GM18907 (cell line): ENCODE measurements around the gene TSPEAR.
"Not testable (repeated sequence)": the region's sequence is repeated elsewhere in the genome, so short reads cannot be mapped to it uniquely, and the experiment has no call there.

Experiments
- ATAC-seq: cut with Tn5 transposase; IDR thresholded peaks from one replicate; pipeline ENCODE4 v1.9.1; 2021; ENCODE audit warnings: mild to moderate bottlenecking, moderate library complexity; ENCODE audit not compliant: unreplicated experiment

Gene TSPEAR

DNA sequence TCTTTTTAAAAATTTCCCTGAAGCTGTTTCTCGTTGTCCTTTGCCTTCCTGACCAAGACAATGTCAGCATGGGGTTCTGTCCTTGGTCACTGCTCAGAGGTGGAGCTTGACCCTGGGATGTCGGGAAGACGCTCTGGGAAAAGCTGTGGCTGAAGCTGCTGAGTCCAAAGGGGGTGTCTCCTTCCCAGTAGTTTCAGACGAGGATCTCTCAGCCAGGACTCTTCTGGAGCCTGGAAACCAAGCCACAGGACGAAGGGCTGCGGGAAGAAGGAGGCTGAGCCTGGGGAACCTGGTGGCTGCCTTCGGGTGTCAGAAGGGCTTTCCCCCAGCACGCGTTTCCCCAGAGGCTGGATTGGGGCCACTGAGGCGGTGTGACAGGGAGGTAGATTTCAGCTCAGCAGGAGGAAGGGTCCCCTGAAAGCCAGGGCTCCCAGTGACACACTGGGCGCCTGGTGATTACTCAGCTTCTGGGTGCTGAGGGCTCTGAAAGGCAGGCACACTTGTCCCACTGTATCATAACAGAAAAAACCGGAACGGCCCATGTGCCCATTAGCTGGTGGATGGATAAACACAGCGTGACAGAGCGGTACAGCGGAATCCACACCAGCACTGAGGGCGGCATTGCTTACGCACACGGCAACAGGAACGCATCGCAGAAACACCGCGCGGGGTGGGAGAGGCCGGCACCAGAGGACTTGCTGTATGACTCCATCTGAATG, 24.4 kb downstream of the TSPEAR start:
- ATAC-seq: no peak

DNA sequence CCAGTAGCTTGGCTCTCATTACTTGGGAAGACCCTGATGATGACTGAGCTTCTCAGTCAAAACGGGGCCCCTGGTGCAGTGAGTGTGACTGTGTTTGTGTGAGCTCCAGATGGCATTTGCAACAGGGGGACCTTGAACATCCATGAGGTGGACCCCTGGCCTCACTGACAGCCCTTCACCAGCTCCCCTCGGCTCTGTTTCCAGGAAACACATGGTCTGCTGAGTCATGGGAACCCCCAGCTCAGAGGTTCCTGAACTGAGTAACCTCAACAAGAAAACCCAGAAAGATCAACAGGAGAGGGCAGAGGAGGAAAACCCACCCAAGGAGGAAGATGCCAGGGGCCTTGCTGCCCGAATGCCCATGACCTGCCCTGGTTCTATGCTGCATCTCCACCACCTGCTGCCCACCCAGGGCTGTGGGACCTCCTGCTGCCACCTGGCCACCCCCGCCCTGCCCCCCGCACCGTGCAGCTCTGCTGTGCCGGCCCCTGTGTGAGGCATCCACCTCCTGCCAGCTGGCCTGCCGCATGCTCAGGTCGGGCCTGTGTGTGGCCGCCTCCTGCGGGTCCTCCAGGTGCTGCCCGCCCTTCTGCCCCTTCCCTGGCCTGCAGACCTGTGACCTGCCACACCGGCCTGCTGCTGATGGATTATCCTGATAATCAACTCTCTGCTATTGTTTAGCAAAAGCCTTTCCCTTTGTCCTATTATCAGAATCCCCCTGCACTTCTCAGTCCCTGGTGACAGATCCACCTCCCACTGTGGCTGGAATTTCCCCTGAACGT, 25.2 kb downstream of the TSPEAR start:
- no peak for ATAC-seq

DNA sequence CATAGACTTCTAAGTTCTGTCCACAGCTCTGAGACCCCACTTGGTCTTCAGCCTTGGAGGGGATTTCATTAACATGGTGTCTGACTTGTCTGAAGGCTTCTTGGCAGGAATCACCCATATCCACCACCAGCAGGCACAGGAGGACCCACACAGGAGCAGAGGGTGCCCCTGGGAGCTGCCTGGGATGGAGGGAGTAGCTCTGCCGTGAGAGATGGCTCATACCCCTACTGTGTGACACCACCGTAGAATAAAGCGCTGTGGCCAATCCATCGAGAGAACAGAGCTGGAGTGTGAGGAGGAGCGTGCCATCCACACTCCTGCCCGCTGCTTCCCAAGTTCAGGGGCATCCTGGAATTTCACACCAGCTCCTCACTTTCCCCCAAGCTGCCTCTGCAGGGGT, 26.3 kb downstream of the TSPEAR start:
- ATAC-seq: not testable (repeated sequence)

DNA sequence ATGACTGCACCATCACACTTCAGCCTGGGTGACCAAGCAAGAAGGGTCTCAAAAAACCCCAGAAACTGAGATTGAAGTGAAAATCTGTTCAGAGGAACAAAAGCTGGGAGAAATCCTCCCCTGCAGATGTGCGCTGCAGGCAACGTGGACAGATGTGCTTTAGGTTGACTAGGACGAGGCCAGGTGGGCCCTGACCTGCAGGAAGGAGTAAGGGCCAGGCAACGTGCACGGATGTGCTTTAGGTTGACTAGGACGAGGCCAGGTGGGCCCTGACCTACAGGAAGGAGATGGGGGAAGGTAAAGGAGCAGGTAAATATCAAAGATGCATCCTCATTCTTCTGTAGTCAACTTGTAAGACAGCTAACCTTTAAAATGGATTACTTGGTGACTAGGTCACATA, 26.9 kb downstream of the TSPEAR start:
- no peak for ATAC-seq

DNA sequence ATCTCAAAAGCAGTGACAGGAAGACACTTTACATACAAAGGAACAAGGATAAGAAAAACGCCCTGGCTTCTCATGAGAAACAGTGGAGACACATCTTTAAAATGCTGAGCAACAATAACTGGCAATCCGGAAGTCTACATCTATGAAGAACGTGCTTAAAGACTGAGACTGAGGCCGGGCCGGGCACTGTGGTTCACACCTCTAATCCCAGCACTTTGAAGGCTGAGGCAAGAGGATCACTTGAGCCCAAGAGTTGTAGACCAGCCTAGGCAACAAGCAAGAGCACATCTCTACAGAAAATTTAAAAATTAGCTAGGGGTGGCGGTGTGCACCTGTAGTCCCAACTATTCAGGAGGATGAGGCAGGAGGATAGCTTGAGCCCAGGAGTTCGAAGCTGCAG, 27.3 kb downstream of the TSPEAR start:
- ATAC-seq: no peak

DNA sequence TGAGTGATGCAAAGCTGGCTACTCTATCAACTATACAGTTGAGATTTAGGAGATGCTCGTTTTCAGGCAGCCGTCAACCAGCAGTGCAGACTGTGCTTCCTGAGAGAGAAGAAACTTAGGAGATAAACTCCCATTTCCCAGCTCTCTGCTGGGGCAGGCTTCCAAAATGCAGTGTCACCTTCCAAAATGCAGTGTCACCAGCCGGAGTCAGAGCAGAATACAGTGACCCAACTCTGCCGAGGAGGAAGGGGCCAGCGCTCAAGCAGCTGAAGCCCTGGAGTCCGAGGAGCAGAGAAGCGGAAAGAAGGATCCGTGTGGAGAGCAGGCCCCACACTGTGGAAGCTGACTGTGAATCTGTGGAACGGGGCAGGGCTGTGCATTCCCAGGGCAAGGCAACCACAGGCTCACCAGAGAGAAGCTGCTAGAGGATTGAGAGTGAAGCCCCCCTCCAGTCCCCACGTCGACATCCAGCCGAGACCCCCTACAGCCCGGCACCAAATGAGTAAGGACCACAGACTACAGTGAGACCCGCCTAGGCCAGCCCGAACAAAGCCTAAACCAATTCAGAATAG, 28.7 kb downstream of the TSPEAR start:
- ATAC-seq: no peak

DNA sequence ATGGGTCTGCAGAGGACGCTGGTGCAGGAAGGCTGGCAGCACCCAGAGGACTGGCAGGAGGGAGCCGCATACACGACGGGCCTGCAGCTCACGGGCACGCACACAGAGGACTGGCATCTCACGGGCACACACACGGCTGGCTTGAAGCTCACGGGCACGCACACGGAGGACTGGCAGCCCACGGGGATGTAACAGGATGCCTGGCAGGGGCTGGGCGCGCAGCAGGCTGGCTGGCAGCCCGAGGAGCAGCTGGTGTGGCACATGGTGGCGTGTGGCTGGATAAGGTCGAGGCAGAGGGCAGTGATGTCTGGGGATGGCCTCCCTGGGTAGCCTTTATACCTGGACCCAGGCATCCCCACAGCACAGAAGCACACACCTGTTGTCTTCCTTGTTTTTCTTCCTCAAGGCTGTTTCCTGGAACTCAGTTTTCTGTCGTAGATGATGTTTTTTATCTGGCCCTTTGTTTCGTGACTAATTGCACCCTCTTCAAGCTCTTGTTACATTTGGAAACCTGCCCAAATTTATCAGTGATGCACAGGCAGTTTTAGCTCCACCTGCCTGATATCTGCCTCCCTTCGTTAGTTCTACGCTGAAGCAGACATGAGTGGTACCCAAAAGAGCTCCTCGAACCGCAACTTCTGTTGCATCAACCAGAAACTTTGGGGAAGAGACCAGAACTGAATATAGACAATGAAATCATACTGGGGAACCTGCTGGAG, 29.4 kb downstream of the TSPEAR start, which contains the start of gene KRTAP12-1:
TSS of gene KRTAP12-1 (minus strand) at position 303 of the 719 bp plus-strand sequence. CDS start at position 263, 40 bp downstream.
- ATAC-seq: no peak

DNA sequence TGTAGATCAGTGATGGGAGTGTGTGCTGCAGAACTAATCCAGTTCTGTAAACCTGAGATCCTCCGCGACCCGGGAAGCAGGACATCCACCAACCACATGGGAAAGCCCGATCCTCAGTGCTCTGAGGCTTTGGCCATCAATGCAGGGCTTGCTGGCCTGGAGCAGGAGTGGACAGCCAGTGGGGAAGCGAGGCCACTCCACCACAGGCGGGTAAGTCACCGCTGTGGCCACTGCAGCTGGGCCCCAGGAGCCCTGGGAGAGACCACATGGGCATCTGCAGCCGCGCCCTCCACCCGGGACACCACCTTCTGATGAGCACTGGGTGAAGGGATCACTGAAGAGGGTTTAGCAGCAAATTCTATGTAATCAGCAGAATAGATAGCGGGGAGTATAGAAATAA, 30.2 kb downstream of the TSPEAR start:
- ATAC-seq: no peak

DNA sequence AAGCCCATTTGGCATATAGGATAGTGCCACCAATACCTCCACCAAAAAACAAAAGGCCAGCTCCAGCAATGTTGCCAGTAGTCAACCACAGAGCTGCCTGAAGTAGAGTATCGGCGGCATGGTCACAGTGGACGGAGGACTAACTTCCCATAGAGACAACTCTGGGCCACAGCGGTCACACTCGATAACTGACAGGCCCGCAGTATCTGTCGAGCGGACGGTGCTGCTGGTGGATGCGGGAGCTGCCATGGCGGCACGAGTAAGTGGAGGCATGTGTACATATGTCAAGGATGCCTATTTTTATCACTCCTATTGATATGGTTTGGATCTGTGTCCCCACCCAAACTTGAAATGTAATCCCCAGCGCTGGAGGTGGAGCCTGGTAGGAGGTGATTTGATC, 33.5 kb downstream of the TSPEAR start:
- ATAC-seq: no peak

DNA sequence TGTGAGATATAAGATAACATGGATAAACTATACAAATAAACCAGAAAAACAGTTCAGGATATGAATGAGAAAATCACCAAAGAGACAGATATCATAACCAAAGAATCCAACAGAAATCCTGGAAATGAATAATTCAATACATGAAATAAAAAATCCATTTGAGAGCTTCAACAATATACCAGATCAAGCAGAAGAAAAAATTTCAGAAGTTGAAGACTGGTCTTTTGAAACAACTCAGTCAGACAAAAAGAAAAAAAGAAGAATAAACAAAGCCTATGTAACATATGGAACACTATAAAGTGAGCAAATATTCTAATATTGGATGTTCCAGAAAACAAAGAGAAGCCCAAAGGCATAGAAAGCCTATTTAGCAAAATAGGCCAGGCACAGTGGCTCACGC, 39.5 kb downstream of the TSPEAR start:
- no peak for ATAC-seq

DNA sequence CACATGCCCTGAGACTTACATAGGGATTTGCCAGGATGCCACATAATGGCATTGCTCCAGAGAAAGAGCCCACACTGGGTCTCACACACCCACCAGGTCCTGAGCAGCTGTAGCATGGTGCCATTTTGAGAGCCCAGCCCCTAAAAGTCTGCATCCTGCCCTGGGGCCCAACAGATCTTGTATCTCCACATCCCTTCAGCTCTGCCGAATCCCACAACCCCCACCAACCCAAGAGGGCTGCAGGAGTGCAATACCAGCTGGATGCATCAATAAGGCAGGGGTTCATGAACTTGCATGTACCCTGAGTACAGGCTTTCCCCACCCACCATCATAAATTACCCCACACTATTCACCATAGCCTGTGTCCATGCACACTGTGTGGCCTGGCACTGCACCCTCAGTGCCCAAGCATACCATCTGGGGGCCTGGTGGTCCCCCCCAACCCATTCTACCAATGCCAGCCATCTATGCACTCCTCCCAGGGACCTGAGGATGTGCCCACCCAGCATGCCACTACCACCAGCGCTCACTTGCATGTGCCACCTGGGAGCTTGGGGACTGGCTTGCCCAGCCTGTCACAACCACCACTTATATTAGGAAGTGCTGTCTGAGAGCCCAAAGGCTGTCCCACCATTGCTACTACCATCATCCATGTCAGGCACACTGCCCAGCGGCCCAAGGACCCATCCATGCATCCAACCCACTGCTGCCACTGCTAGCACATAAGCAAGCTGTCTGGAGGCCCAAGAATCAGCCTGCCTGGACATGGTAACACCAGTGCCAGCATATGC, 40.5 kb downstream of the TSPEAR start:
- ATAC-seq: no peak

DNA sequence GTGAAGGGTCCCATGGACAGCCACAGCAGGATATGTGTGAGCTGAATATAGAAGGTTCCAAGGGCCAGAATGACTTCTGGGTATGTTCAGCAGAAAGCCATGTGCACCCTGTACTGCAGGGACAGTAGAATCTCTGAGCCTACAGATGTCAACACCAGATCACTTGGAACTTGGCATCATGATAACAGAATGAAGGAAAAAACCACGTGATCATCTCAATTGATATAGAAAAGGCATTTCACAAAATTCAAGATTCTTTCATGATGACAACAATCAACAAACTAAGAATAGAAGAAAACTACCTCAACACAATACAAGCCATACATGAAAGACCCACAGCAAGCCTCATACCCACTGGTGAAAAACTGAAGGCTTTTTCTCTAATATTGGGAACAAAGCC, 43.8 kb downstream of the TSPEAR start:
- no peak for ATAC-seq

DNA sequence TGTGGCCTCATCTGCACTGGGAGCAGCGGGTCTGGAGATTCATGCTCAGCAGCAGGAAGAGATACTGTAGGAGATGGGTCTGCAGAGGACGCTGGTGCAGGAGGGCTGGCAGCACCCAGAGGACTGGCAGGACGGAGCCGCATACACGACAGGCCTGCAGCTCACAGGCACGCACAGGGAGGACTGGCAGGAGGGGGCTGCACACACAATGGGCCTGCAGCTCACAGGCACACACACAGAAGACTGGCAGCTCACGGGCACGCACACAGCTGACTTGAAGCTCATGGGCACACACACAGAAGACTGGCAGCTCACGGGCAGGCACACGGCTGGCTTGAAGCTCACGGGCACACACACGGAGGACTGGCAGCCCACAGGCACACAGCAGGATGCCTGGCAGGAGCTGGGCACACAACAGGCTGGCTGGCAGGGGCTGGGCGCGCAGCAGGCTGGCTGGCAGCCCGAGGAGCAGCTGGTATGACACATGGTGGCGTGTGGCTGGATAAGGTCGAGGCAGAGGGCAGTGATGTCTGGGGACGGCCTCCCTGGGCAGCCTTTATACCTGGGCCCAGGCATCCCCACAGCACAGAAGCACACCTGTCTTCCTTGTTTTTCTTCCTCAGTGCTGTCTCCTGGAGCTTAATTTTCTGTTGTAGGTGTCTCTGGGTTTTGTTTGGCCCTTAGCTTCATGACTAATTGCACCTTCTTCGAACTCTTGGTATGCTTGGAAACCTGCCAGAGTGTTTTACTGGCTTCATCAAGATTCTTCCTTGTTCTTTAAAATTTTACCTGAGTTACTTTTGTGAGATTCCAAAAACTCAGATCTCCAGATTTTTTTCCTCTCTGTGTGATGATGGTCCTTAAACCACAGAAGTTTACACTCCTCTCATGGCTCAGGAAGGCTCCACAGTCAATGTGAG, 44.7 kb downstream of the TSPEAR start, which contains the start of gene KRTAP12-2:
TSS of gene KRTAP12-2 (minus strand) at position 527 of the 920 bp plus-strand sequence. CDS start at position 486, 41 bp downstream.
- no peak for ATAC-seq

DNA sequence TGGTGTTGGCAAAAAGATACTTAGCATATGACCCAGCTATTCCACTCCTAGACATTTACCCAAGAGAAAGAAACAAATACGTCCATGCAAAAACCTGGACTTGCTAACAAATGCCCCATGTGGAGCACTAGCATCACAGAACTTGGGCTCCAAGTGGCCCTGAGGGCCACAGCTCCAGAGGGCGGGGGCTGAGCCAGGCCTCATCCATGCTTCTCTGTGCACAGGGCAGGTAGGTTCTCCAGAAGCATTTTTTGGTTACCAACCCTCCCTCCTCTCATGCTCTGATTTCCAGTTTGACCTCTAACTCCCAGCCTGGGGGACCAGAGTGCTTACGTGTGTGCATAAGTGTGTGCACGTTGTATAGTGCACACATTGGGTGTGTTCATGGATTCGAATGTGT, 46.7 kb downstream of the TSPEAR start:
- ATAC-seq: no peak

DNA sequence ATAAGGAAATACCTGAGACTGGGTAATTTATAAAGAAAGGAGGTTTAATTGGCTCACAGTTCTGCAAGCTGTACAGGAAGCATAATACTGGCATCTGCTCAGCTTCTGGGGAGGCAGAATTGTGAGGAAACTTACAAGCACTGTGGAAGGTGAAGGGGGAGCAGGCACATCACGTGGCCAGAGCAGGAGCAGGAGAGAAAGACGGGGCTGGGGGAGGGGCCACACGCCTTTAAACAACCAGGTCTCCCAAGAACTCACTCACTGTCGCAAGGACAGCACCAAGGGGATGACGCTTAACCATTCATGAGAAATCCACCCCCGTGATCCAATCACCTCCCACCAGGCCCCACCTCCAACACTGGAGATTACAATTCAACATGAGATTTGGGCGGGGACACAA, 49.8 kb downstream of the TSPEAR start:
- not testable (repeated sequence) for ATAC-seq

DNA sequence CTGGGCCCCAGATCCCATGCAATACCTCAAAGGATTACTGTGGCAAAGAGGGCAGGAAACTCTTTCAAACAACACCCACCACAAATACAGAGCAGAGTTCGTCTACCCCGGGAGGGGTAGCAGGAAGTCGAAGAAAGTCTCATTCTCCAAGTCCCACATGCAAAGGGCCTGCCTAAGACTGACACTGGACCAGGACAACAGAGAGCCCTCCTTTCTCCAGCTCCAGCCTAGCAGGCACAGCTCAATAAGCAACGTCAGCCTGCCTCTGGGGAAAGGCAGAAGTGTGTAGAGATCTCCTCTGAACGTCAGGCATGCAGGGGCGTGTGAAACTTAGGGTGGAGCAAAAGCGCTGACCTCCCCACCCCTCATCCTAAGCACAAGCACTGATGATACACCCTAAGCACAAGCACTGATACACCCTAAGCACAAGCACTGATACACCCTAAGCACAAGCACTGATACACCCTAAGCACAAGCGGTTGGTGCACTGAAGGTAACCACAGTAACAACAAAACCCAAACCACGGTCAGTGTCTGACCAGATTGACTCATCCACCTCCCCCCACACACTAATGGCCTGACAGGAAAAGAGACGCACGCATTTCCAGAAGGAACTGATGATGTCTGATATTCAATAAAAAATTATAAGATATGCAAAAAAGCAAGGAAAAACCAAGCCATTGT, 52.3 kb downstream of the TSPEAR start:
- ATAC-seq: no peak

DNA sequence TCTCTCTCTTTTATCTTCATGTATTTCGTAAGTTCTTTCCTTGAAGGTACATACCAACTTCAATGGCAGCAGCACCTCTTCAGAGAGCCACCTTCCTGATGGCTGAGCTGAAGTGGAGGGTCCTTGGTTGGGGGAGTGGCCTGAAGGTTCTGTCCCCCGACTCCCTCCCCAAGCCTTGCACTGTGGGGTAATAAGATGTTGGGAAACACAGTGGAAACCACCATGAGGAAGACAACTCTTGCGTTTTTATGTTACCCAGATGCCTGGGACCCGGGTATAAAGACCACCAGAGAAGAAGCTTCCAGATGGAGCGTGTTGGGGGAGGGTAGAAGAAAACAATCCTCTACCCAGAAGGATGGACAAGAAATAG, 52.8 kb downstream of the TSPEAR start:
- no peak for ATAC-seq

DNA sequence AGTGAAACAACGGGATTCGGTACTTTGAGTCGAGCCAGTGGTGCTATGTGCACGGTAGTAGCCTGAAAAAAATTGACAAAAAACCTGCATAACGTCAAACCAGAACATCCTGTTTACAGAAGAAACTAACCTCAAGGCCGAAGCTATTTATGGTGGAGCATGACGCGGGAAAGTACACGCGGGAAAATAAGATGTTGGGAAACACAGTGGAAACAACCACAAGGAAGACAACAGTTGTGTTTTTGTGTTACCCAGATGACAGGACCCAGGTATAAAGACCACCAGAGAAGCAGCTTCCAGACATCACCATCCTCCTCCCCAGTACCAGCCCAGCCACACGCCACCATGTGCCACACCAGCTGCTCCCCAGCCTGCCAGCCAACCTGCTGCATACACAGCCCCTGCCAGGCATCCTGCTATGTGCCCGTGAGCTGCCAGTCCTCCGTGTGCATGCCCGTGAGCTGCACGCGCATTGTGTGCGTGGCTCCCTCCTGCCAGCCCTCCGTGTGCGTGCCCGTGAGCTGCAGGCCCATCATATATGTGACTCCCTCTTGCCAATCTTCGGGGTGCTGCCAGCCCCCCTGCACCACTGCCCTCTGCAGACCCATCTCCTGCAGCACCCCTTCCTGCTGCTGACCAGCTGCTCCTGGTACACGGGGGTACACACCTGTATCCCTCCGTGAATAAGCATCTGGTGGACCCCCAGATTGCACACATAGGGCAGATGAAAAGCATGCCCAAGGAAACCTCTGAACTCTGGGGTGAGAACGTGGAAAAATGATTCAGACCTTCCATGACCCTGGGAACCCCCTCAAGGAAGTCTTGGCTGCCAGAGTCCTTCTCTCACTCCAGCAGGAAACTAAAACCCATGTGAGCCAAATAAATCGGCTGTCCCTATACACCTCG, 53.5 kb downstream of the TSPEAR start, which contains the start of gene KRTAP12-3:
TSS of gene KRTAP12-3 (plus strand) at position 298 of the 906 bp plus-strand sequence. CDS start at position 346, 48 bp downstream.
- ATAC-seq: no peak
